HG03432 (cell line): ENCODE results near the gene PTMA.
"Not testable (repeated sequence)": the region's sequence is repeated elsewhere in the genome, so short reads cannot be mapped to it uniquely, and the experiment has no call there.

ENCODE experiments used
- ATAC-seq: cut with Tn5 transposase; IDR thresholded peaks from one replicate; pipeline ENCODE4 v1.9.1; 2021; ENCODE audit warnings: mild to moderate bottlenecking, moderate library complexity; ENCODE audit not compliant: unreplicated experiment

Gene PTMA

DNA sequence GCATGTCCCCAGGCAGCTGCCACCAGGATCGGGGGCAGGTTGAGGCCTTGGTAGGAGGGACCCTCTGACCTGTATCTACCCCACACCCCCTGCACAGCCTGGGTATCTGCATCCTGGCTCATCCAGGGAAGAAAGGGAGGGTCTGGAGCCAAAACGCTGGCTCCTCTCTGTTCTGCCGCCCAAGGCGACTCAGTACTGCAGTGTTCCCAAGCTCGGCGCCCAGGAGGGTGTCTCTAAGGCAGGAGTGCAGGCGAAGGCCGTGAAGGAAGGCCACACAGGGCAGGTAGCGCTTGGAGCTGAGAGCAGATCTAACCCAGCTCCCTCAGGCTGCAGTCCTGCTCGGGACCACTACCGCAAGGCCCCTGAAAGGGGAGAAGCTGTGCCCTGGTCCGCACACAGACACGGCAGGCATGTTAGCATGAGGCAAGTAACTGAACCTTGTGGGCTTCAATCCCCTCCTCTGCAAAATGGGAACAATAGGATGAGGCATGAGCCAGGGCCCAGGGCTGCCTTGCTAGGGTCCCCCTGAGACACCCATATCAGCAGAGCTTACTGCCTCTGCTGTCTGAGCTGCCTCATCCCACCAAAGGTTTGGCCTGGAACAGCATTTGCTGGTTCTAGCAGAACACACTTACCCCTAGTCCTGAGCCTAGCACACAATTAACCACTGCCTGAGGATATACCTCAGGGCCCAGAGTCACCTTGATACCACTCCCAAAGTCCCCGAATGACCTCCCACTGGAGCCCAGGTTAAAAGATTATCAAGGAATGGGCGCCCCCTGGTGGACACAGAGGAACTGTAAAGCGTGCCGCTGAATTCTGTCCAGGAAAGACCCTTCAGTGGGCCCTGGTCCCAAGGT lies 6.5 kb downstream of the PTMA start:
- ATAC-seq: peak; percentile 20

DNA sequence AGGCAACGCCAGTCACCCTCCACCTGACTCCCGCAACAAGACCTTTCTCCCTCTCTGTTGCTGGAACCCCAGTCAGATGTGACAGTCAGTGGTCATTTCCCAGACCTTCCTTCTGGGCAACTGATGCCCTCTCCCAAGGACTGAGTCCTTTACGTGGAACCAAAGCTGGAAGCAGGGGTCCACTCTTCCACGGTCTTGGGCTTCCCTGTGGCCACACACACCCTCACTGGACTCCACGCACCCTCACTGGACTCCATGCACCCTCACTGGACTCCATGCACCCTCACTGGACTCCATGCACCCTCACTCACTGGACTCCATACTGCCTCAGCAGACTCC lies 7.1 kb downstream of the PTMA start:
- no peak for ATAC-seq

DNA sequence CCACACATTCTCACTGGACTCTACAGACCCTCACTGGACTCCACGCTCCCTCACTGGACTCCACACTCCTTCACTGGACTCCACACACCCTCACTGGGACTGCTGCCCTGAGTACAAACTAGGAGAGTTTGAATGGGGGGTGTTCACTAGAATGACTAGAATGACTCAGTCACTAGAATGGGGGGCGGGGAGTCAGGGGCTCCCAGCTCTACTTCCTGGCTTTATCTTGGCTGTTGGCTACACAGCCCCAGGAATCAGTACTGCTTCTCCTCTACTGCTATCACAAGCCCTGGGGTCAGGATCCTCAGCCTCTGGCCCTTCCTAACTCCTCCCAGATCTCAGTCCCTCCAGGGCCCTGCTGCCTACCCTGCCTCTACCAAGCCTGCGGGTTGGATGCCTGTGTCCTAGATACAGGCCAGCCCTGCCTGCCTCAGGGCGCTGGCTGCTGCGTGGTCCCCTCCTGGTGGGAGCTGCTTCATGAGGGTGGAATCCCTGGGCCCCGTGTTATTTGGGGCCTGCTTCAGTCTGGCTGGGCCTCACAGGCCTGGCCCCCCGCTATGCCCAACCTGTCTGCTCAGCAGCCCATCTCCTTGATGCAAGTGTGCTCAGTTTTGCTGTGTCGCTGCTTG lies 7.8 kb downstream of the PTMA start:
- ATAC-seq: no peak

- ATAC-seq: no peak
These were observed 8.4 kb downstream of the PTMA start for GRCh38 chr2:231716666-231717280.

- ATAC-seq: peak; percentile 20
These were observed 9.2 kb downstream of the PTMA start for GRCh38 chr2:231717281-231718171.

DNA sequence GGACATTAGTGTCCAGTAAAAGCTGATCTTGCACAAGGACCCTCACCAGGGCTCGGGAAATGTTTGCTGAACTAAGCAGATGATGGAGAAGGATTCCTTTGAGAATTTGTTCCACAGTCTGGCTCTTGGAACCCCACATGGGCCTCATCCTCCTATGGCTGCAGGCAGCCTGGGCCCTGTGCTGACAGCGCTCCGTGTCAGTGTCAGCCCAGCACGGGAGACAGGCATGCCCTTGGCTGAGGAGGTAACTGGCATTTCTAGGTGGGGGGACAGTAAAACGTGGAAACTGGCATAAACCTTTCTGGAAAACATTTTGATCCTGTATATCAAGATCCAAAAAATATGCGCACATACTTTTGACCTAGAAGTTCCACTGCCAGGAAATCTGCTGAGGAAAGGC lies 10.5 kb downstream of the PTMA start:
- ATAC-seq: no peak

- ATAC-seq: no peak
These were observed 12.1 kb downstream of the PTMA start for GRCh38 chr2:231720292-231720986.

DNA sequence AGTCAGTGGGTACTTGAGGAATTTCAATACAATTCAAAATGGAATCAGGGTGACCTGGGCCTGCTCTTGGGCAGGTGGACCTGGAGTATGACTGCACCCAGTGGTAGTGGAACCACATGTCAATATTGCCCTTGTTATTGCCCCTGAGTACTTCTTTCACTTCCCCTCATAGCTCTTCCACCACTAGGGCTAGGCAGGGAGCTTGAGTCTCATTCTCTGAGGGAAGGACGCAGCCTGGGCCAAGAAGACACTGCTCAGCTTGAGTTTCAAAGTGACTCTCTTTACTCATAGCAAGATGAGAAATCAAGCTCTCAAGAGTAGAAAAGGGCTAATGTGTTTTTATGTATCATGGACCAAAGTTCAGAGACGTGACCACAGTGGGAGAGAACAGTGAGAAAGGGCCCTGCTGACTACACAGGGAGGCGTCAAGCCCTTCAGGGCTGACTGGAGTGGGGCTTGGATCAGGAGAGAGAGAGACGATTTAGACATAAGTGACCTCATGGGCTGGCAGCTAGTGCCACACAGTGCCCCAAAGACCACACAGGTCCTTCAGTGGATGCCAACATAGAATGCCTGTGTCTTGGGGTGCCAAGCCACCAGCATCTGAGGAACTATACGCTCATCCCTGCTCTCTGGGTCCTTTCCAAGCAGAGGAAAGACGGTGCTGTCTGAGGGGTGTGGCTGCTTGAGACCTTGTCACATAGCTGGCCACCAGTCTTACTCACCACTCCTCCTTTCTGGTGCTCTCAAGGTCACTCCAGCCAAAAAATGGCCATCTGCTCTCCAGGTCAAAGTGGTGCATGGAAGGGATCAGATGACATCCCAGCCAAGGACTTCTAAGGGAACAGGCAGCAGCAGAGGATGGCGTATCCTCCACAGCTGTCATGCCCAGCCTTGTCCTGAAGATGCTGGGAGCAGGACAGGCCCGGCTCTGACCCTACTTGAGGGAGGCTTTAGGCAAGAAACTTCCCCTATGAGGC lies 13.0 kb downstream of the PTMA start:
- ATAC-seq: peak; percentile 83

GRCh38 chr2:231722721-231723307 lies 14.5 kb downstream of the PTMA start:
- no peak for ATAC-seq

DNA sequence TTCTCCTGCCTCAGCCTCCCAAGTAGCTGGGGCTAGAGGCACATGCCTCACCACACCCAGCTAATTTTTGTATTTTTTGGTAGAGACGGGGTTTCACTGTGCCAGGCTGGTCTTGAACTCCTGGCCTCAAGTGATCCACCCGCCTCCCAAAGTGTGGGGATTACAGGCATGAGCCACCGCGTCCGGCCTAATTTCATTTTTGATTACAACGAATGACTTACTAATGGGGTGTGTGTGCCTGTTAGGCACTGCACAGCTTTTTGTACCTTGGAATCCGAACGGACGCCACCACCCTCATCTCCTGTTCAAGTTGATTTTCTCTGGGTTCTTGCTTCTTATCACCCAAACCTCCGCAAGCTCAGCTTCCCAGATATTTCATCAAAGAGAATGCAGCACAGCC lies 17.2 kb downstream of the PTMA start:
- ATAC-seq: no peak

DNA sequence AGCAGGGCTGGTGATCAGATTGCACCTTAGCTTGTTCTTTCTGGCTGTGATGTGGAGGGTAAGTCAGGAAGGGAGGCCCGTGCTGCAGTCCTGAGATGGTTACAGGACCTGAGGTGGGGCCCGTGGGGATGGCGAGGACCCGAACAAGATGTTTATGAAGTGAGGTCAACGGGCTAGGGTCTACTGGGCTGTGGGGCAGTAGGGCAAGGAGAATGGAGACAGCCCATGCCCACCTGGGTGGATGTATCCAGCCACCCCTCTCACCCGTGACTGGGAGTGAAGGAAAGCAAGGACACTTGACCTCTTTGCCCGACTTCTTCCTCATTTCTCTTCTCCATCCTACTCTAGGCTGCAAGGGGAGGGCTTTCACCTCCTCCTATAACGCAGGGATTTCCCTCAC lies 18.0 kb downstream of the PTMA start:
- no peak for ATAC-seq

DNA sequence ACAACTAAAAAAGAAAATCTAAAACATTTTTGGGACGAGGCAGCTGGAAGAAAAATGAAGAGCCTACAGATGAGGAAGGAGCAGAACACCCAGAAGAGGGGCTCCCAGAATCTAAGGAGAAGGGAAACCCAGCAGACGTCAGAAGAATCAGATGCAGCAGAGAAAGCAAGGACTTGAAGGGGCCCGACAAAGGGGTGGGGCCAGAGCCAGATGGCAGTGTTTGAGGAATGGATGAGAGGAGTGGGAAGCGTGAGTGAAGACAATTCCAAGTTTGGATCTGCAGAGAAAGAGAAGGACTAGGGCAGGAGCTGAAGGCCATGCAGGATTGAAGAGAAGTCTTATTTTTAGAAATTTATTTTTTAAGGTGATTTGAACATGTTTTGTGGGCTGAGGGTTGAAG lies 19.3 kb downstream of the PTMA start:
- no peak for ATAC-seq

DNA sequence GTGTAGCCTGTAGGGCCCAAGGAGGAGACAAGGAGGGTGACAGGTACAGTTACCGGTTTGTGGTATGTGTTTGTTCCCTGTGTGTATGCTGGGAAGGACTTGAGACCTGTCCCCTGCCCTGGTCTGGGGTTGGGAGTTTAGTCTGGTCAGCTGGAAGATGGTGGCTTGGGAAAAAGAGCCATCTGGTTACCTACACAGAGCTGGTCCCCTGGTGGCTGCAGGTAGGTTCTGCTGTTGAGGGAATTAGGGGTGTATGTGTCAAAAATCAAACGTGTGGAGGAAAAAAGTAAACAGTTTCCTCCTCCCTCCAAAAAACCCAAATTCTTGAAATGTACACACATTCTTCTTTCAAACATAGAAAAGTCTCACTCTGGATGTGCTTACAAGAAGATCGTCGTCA lies 24.3 kb downstream of the PTMA start:
- no peak for ATAC-seq

GRCh38 chr2:231737761-231738160 lies 29.4 kb downstream of the PTMA start:
- no peak for ATAC-seq

- no peak for ATAC-seq
These were observed 35.2 kb downstream of the PTMA start for GRCh38 chr2:231743376-231744116.

DNA sequence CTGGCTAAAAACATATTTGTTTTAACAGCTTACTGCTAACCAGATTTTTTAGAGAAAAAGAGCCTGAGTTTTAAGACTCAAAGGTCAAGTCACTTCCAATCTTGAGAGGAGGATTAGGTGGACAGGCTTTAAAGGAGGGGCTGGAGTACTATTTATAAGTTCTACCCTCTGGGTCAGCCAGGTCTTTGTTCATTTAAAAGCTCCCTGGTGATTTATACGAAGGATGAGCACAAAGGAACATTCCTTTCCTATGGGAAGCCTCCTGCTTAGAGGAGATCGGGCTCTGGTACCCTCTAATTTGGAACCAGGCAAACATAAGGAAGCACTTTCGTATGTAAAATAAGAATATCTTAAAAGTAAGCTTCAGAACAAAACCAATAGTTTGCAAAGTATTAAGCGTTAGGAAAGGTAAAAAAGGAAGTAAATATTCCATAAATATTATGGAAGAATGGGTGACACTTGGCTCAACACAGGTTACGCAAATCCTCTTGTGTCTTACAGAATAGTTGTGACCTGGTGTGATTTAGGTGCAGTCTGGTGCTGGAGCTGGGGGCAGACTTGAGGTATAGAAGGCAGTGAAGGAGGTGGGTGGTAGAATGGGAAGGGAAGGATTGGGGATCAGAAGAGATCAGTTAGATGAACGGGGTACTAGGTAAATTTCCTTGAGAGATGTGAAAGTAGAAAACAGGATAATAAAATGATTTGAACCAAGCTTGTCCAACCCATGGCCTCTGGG lies 37.1 kb downstream of the PTMA start:
- no peak for ATAC-seq

DNA sequence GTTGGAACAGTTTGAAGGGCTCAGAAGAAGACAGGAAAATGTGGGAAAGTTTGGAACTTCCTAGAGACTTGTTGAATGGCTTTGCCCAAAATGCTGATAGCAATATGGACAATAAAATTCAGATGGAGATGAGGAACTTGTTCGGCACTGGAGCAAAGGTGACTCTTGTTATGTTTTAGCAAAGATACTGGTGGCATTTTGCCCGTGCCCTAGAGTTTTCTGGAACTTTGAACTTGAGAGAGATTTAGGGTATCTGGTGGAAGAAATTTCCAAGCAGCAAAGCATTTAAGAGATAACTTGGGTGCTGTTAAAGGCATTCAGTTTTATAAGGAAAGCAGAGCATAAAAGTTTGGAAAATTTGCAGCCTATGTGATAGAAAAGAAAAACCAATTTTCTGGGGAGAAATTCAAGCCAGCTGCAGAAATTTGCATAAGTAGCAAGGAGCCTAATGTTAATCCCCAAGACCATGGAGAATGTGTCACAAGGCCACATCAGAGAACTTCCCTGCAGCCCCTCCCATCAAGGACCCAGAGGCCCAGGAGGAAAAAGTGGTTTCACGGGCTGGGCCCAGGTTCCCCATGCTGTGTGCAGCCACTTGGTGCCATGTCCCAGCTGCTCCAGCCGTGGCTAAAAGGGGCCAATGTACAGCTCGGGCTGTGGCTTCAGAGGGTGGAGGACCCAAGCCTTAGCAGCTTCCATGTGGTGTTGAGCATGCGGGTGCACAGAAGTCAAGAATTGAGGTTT lies 40.0 kb downstream of the PTMA start:
- ATAC-seq: not testable (repeated sequence)
